Upper lobe of left lung (tissue), 4 donors: ENCODE data around the gene DMGDH.

Experiments
- CTCF ChIP-seq, 6 experiments: fragments of 450-650 bp in 4 of 6; fragments of 200-600 bp in 2 of 6; sonication (generic) in 2 of 6; IDR thresholded peaks; one replicate each; pipeline ENCODE4 v1.5.1; 2016 to 2019; ENCODE audit warnings: antibody characterized with exemption in 6 of 6
- POLR2A ChIP-seq, 4 donors: fragments of 450-650 bp; IDR thresholded peaks; one replicate each; pipeline ENCODE4 v1.5.1; 2016 to 2017; ENCODE audit warnings: antibody characterized with exemption in 4 of 4, mild to moderate bottlenecking in 2 of 4
- POLR2AphosphoS5 ChIP-seq, 2 donors: sonication (generic); formaldehyde crosslinking; IDR thresholded peaks; one replicate each; pipeline ENCODE4 v1.5.1; 2017; ENCODE audit warnings: antibody characterized with exemption in 2 of 2

GRCh38 chr5:79105868-79106267, 36.4 kb upstream of the DMGDH start:
- TF ChIP-seq CTCF (IDR thresholded peaks at IDR 0.05), result no peak
- no peak for TF ChIP-seq POLR2A (IDR thresholded peaks at IDR 0.05)
- no peak for TF ChIP-seq POLR2AphosphoS5 (IDR thresholded peaks at IDR 0.05)
